GM21360 (cell line): ENCODE measurements around the gene VCPKMT.
"Not testable (repeated sequence)": the region's sequence is repeated elsewhere in the genome, so short reads cannot be mapped to it uniquely, and the experiment has no call there.

Experiments used
- ATAC-seq: cut with Tn5 transposase; IDR thresholded peaks from one replicate; pipeline ENCODE4 v1.9.1; 2021; ENCODE audit warnings: mild to moderate bottlenecking, moderate library complexity; ENCODE audit not compliant: unreplicated experiment

The VCPKMT gene

DNA sequence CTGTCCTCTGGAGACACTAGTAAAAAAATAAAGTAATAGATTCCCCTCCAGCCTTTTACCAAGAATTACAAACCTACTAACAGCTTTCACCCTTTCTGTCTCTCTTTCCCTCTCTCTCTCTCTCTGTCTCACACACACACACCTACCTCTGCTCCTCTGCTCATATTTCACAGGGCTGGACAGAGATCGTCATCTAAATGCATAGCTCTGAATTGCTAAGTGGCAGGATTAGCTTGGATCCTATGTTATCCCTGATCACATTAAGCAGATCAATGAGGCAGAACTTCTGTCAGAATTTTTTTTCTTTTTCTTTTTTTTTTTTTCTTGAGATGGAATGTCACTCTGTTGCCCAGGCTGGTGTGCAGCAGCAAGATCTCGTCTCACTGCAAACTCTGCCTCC lies 22.9 kb downstream of the VCPKMT start:
- no peak for ATAC-seq

- no peak for ATAC-seq
Measured at GRCh38 chr14:50092006-50092555, 24.3 kb downstream of the VCPKMT start.

GRCh38 chr14:50091240-50091913 lies 25.0 kb downstream of the VCPKMT start:
- no peak for ATAC-seq

DNA sequence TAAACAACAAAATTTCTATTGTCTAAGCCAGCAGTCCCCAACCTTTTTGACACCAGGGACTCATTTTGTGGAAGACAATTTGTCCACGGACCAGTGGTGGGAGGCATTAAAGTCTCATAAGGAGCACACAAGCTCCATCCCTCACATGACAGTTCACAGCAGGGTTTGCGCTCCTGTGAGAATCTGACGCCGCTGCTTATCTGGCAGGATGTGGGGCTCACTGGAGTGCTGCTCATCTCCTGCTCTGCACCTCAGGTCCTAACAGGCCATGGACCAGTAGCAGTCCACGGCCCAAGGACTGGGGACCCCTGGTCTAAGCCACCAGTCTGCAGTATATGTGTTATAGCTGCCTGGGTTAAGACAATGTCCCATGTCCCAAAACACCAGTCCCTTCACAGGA lies 27.2 kb downstream of the VCPKMT start:
- ATAC-seq = no peak

- ATAC-seq = no peak
Measured at GRCh38 chr14:50088731-50089130, 27.6 kb downstream of the VCPKMT start.

DNA sequence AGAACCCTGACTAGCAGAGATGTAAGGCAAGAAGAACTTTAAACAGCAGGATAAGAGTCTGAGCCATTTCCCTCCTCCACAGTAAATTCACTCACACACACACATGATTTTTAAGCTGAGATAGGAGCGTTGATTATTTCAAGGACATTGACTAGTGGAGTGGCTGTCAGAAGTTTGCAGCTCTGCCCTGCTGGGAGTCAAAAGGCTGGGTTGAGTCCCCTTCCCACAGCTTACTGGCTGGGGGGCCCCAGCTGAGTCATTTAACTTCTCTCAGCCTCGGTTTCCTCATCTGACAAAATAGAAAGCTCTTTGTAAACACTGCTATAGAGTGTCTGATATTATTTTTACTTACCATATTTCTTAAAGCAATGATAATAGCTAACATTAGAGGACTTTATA lies 28.3 kb downstream of the VCPKMT start:
- no peak for ATAC-seq

DNA sequence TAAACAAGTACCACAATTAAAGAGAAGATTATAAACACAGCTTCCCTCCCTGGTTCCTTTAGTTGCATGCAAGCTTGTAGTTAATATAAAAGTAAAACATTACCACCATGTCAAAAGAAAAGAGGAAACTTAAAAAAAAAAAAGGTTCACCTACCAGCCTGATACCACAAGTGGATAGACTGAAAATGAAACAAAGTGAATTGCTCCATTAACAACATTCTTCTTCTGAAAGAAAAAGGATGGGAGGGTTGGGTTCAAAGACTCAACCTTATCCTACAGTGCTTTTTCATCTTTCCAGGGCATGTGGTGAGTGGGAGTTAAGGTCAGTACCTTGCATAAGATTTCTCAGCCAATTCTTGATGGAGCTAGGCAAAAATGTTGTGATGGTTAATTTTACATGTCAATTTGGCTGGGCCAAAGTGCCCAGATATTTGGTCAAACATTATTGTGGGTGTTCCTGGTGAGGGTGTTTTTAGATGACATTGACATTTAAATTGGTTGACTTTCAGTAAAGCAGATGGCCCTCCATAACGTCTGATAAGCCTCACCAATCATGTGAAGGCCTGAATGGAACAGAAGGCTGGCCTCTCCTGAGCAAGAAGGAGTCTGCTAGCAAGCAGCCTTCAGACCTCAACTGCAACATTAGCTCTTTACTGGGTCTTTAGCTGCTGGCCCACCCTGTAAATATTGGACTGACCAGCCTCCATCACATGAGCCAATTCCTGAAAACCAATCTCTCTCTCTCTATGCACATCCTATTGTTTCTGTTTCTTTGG lies 28.8 kb downstream of the VCPKMT start:
- no peak for ATAC-seq

GRCh38 chr14:50086321-50086711 lies 30.1 kb downstream of the VCPKMT start:
- no peak for ATAC-seq

DNA sequence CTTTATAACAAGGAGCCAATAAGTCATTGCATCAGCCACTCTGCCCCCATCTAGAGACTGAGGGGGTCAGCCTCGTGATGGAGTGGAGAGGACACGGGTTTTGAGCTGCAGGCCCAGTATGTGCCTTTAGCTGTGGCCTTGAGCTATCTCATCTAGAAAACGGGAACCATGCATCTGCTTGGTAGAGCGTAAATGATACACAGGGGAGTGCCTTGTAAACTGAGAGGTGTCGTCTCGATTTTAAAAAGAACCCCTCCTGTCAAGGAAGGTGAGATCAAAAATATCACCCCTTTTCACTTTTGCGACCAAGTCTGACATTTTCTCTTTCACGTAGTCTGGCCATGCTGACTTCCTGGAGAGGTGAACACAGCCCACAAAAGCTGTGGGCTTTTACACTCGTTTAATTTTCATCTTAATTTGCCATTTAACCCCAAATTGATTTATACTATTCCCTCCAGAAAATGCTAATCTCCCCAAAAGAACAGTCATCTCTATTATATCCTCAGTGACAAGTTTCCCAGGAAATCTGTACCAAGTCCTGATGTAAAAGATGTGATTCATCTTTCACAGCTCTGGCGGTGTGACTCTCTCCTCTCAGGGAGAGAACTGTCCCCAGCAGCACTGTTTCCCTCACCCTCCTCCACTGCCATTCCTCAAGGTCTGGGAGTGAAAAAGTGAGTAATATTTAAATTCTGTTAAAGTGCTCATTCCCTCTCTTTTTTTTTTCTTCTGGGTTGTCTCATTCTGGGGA lies 30.6 kb downstream of the VCPKMT start:
- ATAC-seq = peak; percentile 51

- ATAC-seq = no peak
Measured at GRCh38 chr14:50084666-50085065, 31.7 kb downstream of the VCPKMT start.

DNA sequence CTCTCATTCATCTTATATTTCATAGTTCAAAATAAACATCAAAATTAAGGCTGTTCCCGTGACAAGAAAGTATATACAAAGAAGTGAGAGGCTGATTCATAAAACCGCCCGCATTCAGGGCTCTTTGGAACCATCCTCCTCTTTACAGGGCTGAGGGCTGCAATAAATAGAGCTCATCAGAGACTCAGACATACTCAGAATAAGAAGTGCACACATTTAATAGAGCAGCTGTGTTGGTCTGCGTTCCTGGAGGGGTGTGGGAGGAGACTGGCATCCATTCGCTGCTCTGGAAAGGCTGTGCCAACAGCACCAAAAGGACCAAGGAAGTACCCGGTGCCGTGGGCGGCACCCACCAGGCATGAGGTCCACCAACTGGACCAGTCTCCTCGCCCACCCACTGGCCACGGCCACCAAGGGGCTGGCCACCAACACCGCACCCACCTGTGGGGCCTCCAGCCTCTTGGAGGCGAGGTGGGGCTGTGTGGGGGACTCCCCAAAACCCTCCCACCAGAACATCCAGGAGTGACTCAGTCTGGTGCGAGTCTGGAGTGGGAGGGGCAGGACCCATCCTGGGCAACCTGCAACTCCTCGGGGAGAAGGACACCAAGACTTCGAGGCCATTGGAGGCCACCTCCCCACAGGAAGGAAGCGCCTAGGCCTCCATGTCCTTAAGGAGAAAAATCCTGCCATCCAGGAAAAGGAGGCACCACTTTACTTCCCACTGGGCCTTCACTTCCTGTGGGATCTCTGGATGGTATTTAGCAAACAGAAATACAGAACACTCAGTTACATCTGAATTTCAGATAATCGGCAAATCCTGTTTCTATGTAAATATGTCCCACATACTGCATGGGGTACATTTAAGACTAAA lies 32.7 kb downstream of the VCPKMT start:
- ATAC-seq = peak; percentile 36

- peak; percentile 57 for ATAC-seq
Measured at GRCh38 chr14:50082784-50083466, 33.4 kb downstream of the VCPKMT start.

- ATAC-seq = no peak
Measured at GRCh38 chr14:50082308-50082742, 34.0 kb downstream of the VCPKMT start.

DNA sequence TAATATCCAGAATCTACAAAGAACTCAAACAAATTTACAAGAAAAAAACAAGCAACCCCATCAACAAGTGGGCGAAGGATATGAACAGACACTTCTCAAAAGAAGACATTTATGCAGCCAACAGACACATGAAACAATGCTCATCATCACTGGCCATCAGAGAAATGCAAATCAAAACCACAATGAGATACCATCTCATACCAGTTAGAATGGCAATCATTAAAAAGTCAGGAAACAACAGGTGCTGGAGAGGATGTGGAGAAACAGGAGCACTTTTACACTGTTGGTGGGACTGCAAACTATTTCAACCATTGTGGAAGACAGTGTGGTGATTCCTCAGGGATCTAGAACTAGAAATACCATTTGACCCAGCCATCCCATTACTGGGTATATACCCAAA lies 37.3 kb downstream of the VCPKMT start:
- not testable (repeated sequence) for ATAC-seq

DNA sequence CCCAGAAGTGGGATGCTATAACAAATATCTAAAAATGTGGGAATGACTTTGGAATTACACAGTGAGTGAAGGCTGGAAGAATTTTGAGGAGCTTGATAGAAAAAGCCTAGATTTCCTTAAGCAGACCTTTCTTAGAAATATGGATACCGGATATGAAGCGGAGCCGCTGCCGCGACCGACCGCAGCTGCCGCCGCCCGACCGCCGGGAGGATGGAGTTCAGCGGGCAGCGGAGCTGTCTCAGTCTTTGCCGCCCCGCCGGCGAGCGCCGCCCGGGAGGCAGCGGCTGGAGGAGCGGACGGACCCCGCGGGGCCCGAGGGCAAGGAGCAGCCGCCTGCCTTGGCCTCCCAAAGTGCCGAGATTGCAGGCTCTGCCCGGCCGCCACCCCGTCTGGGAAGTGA lies 42.7 kb downstream of the VCPKMT start:
- ATAC-seq = not testable (repeated sequence)

DNA sequence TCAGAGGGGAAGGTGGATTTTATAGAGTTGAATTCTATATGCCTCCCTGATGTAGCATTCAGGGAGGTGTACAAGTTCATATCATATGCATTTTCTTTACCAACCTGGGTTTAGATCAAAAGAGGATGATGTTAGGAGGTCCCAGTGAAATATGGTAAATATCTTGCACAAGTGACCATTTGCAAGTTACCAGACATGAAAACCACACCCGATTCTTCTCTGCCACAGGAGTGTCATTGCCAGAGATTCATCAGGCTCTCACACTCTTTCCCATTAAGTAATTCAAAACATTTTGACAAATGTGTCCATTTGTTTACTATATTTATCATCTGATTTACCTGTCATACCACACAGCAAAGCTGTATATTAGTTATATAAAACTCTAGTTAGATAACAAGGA lies 44.0 kb downstream of the VCPKMT start:
- ATAC-seq = no peak

- ATAC-seq = no peak
Measured at GRCh38 chr14:50070840-50071548, 45.4 kb downstream of the VCPKMT start.

- ATAC-seq = no peak
Measured at GRCh38 chr14:50070230-50070629, 46.1 kb downstream of the VCPKMT start.

GRCh38 chr14:50069325-50069724 lies 47.0 kb downstream of the VCPKMT start:
- ATAC-seq = no peak
